ENCODE measurements around the gene RNLS.

RNLS gene

DNA sequence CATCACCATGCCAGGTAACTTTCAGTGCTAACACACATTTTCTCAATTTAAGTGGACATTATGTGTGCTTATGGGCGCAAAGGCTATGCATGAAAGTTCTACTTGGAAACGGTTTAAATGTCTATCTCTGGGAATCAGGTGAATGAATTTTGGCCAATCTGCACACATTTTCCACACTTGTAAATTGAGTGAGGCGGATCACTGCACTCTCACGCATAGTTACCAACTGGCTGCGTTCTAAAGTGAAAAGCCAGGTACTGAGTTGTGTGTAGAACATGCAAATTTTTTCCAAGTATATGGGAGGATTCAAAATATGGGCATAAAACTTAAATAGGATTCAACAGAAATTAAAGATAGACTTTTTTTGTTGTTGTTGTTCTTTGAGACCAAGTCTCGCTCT lies 323.7 kb downstream of the RNLS start:
- DNase-seq (ENCODE audit: low read depth): no peak

DNA sequence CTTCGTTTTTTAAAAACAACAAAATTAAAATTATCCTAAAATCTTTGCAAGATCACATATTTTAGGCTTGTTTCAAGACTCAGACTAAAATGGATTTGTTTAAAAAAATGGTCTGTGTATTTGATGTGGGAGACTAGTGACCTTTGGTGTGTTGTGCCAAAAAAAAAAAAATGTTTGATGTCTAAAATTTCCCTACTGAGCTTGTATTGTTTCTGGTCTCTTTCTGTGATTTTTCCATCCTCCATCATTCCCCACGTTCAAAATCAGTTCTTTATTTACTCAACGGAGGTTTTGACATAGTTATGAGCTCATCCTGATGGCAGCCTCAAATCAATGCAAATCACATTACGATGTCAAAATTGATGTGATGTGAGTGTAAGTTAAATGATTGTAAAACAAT lies 326.2 kb downstream of the RNLS start:
- no peak for DNase-seq (ENCODE audit: low read depth)

DNA sequence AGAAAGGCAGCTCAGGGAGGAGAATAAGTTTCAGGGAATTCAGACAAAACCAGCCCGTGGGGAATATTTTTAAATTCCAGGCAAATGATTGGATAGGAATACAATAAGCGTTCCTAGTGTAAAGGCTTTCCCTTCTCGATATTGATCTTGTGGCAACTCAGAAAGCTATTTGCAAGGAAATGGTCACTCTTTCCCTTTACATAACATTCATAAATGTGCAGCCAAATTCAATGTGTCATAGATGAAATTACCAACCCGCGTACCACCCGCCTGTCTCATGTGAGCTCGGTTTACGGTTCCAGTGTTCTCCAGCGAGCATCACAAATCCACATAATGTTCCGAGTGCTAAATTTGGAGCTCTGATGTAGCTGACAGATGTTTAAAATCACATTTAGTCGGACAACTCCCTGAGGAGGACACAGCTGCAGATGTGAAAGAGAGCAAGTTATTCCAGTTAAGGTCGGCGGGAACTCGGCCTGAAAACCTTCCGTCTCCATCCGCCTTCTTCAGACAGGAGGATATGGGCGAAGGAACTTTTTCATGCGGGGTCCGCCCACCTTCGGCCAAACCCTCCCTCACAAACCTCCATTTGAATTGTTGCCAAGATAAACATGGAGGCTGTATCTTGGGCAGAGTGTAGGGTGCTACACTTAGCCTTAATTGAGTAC lies 327.0 kb downstream of the RNLS start:
- DNase-seq (ENCODE audit: low read depth): no peak

DNA sequence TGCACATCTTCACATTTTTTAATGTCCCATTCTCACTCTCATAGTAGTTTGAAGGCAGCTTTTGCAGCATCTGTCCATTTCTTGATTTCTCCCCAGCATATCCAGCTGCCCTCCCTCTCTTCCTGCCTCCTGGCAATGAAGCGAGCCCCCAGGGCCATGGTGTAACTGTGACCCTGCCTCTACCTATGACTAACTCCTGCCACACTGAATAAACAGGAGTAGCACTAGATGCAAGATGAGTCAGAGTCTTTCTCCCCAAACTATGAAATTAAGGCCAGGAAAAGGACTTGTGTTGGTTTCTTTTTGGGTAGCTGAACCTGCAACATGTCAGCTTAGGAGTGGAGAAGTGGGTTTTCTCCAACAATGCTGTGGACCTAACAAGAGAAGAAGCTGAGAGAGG lies 329.0 kb downstream of the RNLS start:
- no peak for DNase-seq (ENCODE audit: low read depth)

DNA sequence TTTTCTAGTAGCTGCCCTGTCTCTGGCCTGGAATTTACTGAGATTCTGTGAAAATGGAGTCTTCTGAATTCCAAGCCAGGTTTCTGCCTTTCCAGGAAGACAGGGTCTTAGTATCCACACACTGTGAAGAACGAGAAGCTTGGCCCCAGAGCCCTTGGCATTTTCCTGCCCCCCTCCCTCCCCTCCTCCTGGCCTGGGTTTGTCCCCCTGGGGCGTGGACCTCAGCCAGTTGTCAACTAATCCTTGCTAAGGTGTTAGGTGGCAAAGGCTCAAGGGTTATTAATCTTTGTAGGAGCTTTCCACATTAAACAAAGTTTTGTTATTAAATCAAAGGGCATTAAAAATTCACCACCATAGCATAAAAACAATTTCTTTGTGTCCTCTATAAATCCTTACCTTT lies 329.5 kb downstream of the RNLS start:
- no peak for DNase-seq (ENCODE audit: low read depth)

DNA sequence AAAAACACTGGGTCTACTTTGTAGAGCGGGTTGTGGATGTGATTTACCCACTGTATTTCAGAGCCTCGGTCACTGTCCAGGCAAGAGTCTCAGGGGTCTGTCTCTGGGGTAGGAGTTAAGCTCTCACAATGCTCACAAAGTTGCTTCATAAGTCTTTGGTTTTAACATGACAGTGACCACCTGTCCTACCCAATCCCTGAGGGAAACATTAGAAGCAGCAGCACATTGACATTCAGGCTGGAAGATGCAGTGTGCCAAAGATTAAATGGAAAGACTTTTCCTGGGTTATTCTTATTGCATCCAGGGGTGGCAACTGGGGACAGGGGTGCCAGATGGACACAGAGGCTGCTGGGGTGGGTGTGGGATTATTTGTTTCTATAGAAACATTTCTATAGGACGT lies 330.0 kb downstream of the RNLS start:
- DNase-seq (ENCODE audit: low read depth): no peak

DNA sequence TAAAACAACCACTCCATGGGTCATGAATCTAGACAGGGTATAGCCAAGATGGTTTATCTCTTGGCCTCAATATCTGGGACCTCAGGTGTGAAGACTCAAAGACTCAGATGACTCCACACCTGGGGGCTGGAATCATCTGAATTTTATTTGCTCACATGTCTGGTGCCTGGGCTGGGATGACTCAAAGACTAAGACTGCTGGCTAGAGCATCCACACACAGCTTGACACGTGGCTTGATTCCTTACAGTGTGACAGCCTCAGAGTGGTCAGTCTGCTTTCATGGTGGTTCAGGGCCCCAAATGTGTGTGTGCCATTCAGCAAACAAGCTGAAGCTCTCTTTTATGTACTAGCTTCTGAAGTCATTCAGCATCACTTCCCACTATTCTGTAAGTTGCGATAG lies 333.7 kb downstream of the RNLS start:
- DNase-seq (ENCODE audit: low read depth): no peak

DNA sequence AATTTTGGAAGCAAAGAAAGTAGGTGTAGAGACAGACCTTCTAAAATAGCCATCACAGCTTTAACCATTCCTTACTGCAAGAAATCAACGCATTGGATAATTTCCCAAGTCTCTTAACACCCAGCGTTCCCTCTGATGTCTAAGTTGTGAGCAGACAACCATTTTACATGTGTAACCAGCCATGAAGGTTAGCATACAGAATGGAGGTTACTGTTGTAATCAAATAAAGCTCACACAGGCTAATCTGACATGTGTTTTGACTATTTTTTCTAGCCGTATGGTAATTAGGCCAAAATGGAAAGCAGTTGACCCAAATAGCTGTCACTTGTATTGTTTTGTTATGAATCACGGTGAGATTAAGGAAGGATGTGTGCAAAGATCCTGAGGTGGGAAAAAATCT lies 336.4 kb downstream of the RNLS start:
- DNase-seq (ENCODE audit: low read depth): no peak

DNA sequence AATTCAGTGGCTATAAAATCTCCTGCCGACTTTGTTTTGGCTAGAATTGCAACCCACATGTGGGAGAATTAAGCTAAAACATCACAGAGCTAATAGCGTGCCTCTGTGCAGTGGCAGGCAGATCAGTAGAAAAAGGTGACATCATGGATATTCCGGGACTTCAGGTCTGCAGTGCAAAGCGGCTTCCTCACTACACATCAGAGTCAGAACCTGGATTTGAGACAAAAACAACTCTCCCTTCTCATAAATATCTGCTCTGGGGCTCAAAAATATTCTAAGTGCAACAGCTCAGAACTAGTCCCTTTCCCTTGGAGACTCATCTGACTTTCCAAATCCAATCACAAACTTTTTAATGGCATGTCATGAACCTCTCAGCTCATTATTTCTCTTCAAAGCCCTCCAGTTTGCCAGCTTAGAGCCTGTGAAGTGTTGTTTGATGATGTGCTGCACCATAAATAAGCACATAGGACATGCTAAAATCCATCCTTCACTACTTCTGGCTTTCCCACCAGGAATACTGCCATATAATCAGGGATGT lies 337.1 kb downstream of the RNLS start:
- no peak for DNase-seq (ENCODE audit: low read depth)

DNA sequence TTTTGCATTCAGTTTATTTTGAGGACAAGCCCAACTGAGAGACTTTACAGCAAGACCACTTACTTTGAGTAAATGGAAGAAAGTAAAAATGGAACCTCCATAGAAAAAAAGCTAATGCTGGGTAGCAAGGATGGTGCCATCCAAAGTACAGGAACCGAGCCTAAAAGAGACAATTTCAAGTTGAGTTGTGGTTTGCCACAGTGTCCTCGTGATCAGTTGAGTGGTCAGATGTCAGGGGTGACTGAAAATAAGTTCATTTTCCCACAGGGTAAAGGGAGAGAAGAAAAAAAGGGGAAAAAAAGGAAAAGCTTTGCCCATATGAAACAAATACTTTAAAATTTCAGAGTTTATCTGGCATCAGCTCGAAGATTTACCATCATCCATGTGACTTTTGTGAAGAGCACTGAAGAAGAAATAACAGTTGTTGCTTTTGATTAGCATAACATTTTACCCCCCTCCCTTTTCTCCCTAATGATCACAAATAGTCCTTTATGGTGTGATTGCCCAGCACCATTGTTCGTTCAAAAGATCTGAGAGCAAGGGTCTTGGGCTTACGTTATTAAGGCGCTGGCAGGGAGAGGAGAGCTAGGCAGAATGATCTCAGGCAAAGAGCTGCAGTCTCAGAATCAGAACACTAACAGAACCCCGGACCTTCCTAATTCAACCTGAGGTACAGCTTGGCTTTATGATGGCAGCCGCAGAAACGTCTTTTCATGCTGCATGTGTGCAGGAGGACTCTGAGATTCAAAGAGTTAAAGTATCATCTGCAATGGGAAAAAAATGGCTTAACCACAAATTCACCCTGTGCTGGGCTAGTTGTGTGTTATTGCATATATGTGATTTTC lies 338.1 kb downstream of the RNLS start:
- DNase-seq (ENCODE audit: low read depth): no peak

DNA sequence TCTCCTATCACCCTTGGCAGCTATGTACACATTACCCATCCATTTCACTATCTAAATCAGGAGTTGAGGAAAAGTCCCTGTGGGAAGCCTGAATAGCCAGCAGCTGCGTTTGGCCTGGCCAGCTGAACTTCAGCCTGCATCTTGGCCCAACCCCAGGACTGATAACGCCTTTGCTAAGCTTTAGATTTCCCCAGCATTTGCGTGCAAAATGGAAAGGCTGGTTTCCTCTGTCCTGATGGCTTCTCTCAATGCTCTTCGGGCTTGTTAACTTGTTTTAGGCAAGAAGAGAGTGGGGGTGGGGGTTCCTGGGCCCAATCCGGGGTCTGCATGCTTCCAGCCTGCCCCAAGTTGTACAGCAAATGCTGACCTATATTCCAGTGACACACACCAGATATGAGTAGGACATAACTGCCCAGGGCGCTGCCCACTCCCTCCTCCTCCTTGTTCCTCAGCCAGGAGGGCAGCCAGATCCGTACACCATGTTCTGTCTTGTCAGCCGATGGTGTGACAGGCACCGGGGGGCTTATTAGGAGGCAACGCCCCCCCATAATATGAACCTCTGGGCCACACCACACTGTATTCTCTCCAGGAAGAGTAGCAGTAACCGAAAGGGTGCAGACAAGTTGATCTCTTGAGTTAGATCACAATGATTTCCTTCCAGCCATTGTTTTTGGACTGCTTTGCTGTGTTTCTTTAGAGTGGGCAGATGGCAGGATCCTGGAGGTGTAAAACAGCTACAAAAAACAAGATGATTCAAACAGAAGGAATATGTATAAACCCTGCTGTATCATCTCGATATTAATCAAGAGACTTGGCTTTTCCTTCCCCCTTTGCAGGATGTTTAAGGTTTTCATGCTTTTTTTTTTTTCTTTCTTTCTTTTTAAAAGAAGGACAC lies 339.0 kb downstream of the RNLS start:
- no peak for DNase-seq (ENCODE audit: low read depth)

DNA sequence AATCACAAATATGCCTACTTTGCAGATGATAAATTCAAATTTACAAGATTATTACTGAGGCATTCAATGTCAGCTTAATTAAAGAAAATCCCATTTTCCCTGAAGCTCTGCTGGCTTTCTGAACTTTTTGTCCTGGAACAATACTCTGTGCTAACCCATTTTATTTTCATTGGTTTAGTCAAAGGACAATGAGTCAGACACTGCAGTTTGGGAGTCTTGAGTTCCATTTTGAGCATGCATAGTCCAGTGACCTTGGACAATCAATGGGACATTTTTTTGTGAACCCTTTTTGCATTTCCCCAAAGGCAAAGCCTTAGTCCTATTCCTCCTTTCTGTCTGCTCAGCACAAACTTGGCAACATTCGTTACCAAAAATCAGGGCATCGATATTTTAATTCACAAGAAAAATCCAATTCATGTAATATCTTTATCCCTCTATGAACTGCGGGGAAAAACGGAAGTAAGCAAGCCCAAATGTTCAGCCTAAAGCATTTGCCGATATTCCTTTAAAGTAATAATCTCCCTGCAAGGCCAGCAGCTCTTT lies 339.8 kb downstream of the RNLS start:
- DNase-seq (ENCODE audit: low read depth): no peak

DNA sequence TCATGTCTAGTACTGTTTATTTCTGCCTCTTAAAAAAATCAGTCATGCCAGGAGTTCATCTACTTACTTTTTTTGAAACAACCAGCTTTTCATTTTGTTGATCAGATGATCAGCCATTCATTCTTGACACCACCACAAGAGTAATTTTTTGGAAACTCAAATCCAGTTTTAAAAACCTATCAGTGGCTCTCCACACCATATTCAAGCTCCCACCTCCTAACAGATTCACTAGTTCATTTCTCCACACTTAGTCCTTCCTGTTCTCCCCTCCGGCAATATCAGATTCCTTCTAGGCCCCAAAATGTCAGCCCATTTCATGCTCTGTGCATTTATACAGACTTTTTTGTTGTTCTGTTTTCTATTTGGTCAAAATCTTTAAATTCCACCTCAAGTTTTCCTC lies 341.6 kb downstream of the RNLS start:
- no peak for DNase-seq (ENCODE audit: low read depth)

DNA sequence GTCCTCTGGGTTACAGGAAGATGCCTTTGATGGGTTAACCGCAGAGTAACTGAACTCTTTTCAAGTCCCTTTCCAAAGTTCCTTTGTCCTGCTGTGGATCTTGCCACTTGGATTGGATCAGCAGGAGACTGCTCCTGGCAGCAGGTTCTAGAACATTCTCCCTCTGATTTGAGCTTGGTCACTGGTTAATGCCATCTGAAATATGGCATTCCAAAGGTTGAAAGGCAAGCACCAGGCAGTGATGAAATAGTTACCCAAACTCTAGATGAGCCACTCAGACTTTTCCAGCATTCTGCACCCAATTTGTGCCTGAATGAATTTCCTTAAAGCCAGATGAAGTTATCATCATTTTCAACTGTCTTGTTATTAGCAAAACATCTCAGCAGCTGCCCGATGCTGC lies 343.9 kb downstream of the RNLS start:
- no peak for DNase-seq (ENCODE audit: low read depth)

DNA sequence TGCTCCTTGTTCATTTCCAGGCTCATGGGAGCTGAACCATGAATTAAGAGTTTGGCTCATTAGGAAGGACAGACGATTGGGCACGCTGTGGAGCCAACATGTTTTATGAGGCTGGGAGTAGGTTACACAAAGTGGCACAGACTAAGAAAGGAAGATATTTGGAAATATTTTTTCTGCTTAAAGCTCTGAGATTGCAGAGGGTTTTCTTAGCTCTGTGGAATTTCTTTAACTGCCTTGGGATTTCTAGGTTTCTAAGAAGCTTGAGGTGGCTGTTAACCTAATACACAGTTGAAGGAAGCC lies 344.6 kb downstream of the RNLS start:
- no peak for DNase-seq (ENCODE audit: low read depth)

DNA sequence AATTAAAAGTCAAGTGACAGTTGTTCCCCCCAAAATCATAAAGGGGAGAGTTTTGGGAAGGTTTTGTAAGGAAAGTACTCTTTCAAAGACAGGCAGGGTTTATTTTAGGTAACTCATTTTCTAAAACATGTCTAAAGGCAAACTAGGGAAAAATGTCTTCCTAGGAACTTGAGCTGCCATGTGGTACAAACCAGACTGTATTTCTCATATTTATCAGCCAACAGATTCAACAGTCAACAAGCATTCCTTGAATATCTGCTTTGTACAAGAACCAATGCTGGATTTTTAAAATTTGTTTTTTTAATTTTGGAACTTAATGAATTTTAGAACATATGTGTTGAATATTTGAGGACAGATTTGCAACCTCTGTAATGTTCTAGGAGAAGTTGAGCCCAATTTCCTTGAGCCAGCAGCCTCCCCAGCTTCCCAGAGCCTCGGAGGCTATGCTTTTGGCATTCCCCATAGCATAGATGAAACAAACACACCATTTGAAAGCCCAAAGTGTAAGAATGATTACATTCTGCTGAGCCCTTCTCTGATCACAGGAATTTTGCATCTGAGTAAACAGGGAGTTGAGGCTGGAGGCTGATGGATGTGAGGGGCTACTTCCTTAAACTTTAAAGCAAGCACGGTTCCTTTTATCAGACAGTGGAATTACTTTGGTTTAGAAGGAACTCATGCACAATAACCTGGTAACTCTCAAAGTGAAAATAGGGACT lies 345.1 kb downstream of the RNLS start:
- no peak for DNase-seq (ENCODE audit: low read depth)

DNA sequence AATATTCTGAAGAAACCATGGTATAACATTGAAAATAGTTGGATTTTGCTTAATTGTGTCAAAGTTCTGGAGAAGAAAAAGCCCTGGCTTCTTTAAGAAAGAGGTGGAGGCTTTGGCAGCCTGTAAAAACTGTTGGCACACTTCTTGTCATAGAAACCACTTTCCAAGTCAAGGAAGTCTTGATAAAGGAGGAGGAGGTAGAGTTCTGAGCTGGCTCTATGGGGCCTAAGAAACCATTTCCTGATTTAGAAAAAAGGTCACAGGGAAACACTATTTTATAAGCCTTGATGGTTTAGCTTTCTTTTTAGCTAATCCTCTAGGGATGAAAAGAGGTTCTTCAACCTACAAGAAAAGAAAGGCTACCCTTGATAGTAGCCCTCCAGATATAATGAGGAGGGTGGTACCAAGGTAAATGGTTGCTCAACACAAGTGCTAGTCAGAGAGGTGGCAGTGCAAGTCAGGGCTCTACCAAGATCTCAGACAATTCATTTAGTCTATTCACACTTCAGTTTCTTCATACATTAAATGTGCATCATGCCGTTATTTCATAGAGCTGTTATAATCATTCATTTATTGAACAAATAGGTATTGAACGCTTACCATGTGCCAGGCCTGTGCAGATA lies 346.9 kb downstream of the RNLS start:
- no peak for DNase-seq (ENCODE audit: low read depth)

DNA sequence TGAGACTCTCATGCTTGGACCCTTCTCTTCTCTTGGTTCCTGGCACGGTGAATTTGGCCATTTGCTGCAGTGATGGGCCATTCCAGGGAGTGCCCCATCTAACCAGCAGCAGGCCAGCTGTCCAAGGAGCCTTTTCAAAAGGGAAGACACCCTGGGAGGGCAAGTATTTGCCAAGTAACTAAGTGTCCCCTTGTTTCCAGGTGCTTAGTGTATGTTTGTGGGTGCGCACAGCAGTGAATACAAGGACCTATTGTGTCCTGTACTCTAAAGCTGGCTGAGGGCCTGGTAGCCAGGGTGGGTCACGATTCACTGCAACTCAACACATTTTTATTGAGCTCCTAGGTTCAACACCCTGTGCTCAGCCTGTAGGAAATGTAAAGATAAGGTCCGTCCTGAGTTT lies 348.8 kb downstream of the RNLS start:
- no peak for DNase-seq (ENCODE audit: low read depth)

DNA sequence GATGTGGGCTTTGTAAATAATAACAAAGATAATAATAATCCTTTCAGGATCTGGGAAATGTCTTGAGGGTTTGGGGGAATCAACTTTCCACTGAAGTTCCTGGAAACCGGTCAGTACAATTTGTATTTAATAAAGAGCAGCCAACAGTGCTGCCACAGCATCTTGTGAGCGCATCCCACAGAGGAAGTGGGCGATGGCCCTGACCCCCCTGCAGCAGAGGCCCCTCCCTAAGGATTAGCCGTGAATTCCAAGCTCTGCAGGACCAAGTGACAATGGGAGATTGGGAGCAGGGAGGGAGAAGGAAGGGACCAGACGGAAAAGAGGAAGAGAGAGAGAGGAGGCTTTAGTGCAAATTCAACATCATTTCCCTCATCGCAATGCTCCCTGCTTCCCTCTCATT lies 349.2 kb downstream of the RNLS start:
- no peak for DNase-seq (ENCODE audit: low read depth)

DNA sequence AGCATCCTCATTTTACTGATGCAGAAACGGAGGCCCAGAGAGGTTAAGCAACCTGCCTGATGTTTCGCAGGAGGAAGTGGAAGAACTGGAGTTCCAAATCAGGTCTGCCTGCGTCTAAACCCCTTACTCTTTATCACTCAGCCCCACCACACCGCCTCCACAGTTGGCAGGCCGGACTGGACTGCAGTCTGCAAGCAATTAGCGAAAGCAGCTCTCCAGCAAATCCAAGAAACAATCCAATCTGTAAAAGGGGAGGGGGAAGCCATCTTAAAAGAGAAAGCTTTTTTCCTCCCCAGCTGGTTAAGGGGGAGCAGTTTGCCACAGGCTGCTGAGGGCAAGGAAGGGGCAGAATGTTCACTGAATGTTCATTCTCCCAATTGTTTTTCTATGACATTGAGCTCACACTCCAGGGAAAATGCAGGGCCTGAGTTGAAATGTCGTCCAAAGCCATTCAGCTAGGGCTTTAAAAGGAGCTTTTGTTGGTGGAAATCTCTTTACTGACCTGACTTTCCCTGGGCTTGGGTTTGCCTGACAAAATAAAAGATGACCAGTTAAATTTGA lies 350.1 kb downstream of the RNLS start:
- DNase-seq (ENCODE audit: low read depth): no peak
